Erythroblast (primary cell): ENCODE measurements around the gene NHLRC4.

Experiments
- DNase-seq, 2 experiments: peaks; one replicate each; lab custom pipeline; 2025; lab: John Stamatoyannopoulos, UW
- GATA1 ChIP-seq: IDR thresholded peaks from 2 replicates; pipeline ENCODE4 v1.6.1; 2011; ENCODE audit warnings: low read depth, mild to moderate bottlenecking, control low read depth, low read length, moderate library complexity
- POLR2A ChIP-seq: IDR thresholded peaks from 2 replicates; pipeline ENCODE4 v1.6.1; 2011; ENCODE audit warnings: mild to moderate bottlenecking, low read length

NHLRC4 gene

GRCh38 chr16:535446-536405 lies 31.1 kb upstream of the NHLRC4 start:
- no peak for TF ChIP-seq POLR2A
- no peak for TF ChIP-seq GATA1
- DNase-seq = peak; percentile 83 to 90

GRCh38 chr16:536746-537145 lies 30.1 kb upstream of the NHLRC4 start:
- TF ChIP-seq GATA1 = no peak
- no peak for DNase-seq

- no peak for DNase-seq
- TF ChIP-seq POLR2A = no peak
- no peak for TF ChIP-seq GATA1
These were observed 29.1 kb upstream of the NHLRC4 start for GRCh38 chr16:537415-538335.

- no peak for TF ChIP-seq POLR2A
- no peak for TF ChIP-seq GATA1
- DNase-seq = no peak
These were observed 26.8 kb upstream of the NHLRC4 start for GRCh38 chr16:539901-540530.

- TF ChIP-seq POLR2A (no peak), GATA1 (no peak)
- no peak for DNase-seq
These were observed 26.0 kb upstream of the NHLRC4 start for GRCh38 chr16:540645-541340.

GRCh38 chr16:543301-544164 lies 23.3 kb upstream of the NHLRC4 start:
- no peak for DNase-seq
- TF ChIP-seq GATA1 (no peak), POLR2A (no peak)

- DNase-seq = no peak
- TF ChIP-seq POLR2A = no peak
- TF ChIP-seq GATA1 = no peak
These were observed 22.3 kb upstream of the NHLRC4 start for GRCh38 chr16:544517-544916.

- peak; percentile 75 to 83 for DNase-seq
- TF ChIP-seq GATA1 = no peak
- no peak for TF ChIP-seq POLR2A
These were observed 19.7 kb upstream of the NHLRC4 start for GRCh38 chr16:546909-547770.

- no peak for DNase-seq
- no peak for TF ChIP-seq GATA1
These were observed 18.2 kb upstream of the NHLRC4 start for GRCh38 chr16:548586-548985.

GRCh38 chr16:549544-550263 lies 17.1 kb upstream of the NHLRC4 start:
- DNase-seq = peak; percentile 37 to 46
- TF ChIP-seq POLR2A = no peak
- no peak for TF ChIP-seq GATA1

- DNase-seq = no peak
- TF ChIP-seq GATA1 (no peak), POLR2A (no peak)
These were observed 15.6 kb upstream of the NHLRC4 start for GRCh38 chr16:551210-551609.
